C4-2B (cell line): ENCODE data around the gene CADM1.

Experiments
- H3K27ac ChIP-seq: fragments of 450-650 bp; 2 replicates; pipeline ENCODE4 v1.5.1; 2017
- CTCF ChIP-seq: fragments of 450-650 bp; conservative IDR thresholded peaks from 2 replicates; pipeline ENCODE4 v1.5.1; 2017; ENCODE audit warnings: mild to moderate bottlenecking
- ZFX ChIP-seq: fragments of 450-650 bp; IDR thresholded peaks from 2 replicates; pipeline ENCODE4 v1.6.1; 2017

The CADM1 gene

GRCh38 chr11:115128226-115128625 is 376.0 kb downstream of the CADM1 start:
- H3K27ac ChIP-seq: no peak overlapping the region
- no peak for TF ChIP-seq CTCF
- TF ChIP-seq ZFX: no peak

GRCh38 chr11:115127790-115128189 is 376.4 kb downstream of the CADM1 start:
- H3K27ac ChIP-seq: no peak overlapping the region
- TF ChIP-seq ZFX (no peak), CTCF (no peak)

- H3K27ac ChIP-seq: no peak overlapping the region
- TF ChIP-seq ZFX: no peak
- no peak for TF ChIP-seq CTCF
These were observed 377.6 kb downstream of the CADM1 start for GRCh38 chr11:115126515-115127208.

GRCh38 chr11:115126092-115126491 is 378.1 kb downstream of the CADM1 start:
- H3K27ac ChIP-seq: no peak overlapping the region
- TF ChIP-seq CTCF (no peak), ZFX (no peak)

- no peak overlapping the region for H3K27ac ChIP-seq
- TF ChIP-seq CTCF (no peak), ZFX (no peak)
These were observed 379.4 kb downstream of the CADM1 start for GRCh38 chr11:115124786-115125185.

- H3K27ac ChIP-seq: no peak overlapping the region
- TF ChIP-seq CTCF (no peak), ZFX (no peak)
These were observed 380.6 kb downstream of the CADM1 start for GRCh38 chr11:115123641-115124040.

GRCh38 chr11:115122274-115122673 is 381.9 kb downstream of the CADM1 start:
- no peak overlapping the region for H3K27ac ChIP-seq
- TF ChIP-seq ZFX (no peak), CTCF (no peak)
